H1 (cell line): ENCODE data around the gene SNCAIP. TPM values are rescaled to one million over a fixed set of nuclear protein-coding genes. Genes with fewer than 3 reads are reported as not detected.

Experiments used
- GTF2F1 ChIP-seq: IDR thresholded peaks from 2 replicates; pipeline ENCODE4 v1.6.1; 2012; ENCODE audit warnings: low read depth, low read length, improper control_type of control experiment, borderline replicate concordance
- KDM5A ChIP-seq: fragments of 200-600 bp; IDR thresholded peaks from 2 replicates; pipeline ENCODE4 v1.7.1; 2012; ENCODE audit warnings: mild to moderate bottlenecking, low read length, inconsistent platforms, mixed read lengths
- NRF1 ChIP-seq: IDR thresholded peaks from 2 replicates; pipeline ENCODE4 v1.6.1; 2011; ENCODE audit warnings: mild to moderate bottlenecking, low read depth, low read length, improper control_type of control experiment
- polyA plus RNA-seq, 7 experiments: library from polyadenylated mRNA; depleted of rRNA in 3 of 7; stranded (reverse) in 5 of 7; unstranded in 2 of 7; fragments of >200 nt in 5 of 7; fragments of 200-250 nt in 2 of 7; gene quantifications; 1 replicate in 5 of 7; 2 replicates in 1 of 7; 4 replicates in 1 of 7; pipeline versions ENCODE4 v1.2.1 to v1.2.3, GENCODE V29; 2011 to 2013; ENCODE audit warnings: missing spikeins in 2 of 7, mixed read lengths in 2 of 7
- total RNA-seq: library from RNA; stranded (reverse); fragmentation: NEBNext Ultra II Directional; extraction: Animal tissue kit (Norgen Biotek cat#: 25700); gene quantifications from 2 replicates; pipeline ENCODE4 v1.2.1, GENCODE V29; 2021

The SNCAIP gene
- total and polyA plus RNA-seq, 2 of the 8 experiments (the other 6 are each of a cell fraction or from before 2014, with no cell fraction given), result 3.9 to 9.0 TPM

DNA sequence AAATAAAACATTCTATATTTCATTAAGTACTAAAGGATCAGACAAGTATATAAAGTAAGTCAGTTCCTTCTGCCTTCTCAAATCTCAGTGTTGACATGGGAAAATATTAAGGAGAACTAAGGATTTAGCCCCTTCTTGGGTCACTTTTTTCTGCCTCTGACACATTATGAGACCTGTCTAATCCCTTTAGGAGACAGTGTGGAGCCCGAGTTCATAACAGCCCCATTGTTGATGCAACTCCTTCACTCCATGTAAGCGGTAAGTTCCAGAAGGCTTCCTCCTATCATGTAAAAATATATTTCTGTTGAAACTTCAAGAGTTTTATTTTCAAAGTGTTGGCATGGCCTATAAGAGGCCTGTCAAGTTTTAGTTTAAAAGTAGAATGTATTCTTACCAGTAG is 152.2 kb downstream of the SNCAIP start (continued):
- TF ChIP-seq KDM5A (no peak), NRF1 (no peak), GTF2F1 (no peak)
- TF ChIP-seq, all 59 proteins: peak for 0
